OCI-M1 (cell line): ENCODE measurements around the gene TRMT61A.

Source experiments
- DNase-seq: peaks from one replicate; lab custom pipeline; 2025; lab: John Stamatoyannopoulos, UW

TRMT61A gene

DNA sequence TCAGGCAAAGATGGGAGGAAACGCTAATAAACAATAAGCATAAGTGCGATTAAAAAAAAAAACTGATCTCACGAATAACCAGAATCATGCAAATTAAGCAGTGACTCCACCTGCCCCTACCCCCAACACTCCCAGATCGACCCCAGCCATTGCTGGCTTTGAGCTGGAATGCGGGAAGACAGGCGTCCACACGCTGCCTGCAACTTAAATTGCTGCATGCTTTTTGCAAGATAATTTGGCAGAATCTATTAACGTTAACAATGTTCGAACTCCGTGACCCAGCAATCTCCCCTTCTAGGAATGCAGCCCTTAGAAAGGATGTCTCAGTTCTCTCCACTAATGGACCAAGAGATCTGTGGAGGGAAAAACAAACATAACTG lies 5.4 kb upstream of the TRMT61A start:
- DNase-seq, result no peak

DNA sequence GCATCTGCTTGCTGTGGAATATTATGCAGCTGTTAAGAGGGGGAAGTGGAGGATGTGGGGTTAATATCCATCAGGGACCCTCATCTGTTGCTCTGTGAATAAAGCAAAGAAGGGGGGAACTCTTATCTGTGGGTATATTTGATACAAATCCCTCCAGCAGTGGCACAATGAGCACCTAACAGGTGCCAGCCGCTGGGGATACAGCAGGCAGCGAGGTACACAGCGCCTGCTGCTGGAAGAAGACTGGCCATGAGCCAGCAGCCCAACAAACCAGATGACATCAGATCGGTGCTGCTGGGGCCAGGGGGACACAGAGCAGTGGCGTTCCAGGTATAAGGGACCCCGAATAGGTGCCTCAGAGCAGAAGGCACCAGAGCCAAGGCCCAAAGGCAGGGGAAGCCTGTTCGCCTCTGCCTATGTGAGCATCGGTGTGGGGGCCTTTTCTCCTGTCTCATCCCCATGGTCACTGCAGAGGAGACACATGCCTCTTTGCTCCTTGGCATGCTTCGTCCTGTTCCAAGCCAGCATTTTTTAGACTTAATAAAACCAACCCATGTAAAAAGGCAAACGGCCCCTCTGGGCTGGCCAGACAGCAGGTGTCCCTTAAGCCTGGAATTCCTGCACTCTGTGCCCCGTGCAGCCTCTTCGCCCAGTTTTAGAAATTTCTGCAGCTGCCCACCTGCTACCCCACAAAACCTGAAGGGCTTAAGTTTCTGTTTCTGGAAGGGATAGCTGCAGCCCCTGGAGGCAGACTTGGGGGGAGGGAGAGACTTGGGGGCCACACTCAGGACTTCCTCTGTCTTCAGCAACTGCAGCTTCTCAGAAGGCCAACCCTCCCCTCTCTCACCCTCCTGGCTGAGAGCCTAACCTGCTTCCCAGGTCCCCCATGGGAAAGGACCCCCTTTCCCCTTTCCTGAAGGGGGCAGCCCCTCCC lies 4.7 kb upstream of the TRMT61A start:
- no peak for DNase-seq

DNA sequence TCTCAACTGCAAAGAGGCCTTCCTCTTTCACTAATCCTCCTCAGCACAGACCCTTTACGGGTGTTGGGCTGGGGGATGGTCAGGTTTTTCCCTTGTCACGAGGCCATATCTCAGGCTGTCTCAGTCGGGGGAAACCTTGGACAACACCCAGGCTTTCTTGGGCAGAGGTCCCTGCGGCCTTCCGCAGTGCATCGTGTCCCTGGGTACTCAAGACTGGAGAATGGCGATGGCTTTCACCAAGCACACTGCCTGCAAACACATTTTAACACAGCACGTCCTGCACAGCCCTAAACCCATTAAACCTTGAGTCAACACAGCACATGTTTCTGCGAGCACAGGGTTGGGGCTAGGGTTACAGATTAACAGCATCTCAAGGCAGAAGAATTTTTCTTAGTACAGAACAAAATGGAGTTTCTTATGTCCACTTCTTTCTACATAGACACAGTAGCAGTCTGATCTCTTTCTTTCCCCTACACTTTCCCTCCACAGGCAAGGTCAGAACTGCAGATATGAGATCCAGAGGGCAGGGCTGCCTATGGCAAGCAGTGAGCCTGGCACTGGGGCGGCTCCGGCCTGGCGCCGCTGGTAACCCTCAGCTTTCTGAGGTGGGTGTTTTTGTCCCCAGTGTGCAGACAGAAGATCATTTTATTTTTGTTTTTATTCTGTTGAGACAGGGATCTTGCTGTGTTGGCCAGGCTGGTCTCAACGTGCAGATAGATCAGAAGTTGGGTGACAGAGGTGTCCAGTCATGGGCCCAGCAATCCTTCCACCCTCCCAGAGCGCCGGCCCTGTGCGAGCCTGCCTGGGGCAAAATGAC lies 3.4 kb upstream of the TRMT61A start:
- DNase-seq, result peak; percentile 32

DNA sequence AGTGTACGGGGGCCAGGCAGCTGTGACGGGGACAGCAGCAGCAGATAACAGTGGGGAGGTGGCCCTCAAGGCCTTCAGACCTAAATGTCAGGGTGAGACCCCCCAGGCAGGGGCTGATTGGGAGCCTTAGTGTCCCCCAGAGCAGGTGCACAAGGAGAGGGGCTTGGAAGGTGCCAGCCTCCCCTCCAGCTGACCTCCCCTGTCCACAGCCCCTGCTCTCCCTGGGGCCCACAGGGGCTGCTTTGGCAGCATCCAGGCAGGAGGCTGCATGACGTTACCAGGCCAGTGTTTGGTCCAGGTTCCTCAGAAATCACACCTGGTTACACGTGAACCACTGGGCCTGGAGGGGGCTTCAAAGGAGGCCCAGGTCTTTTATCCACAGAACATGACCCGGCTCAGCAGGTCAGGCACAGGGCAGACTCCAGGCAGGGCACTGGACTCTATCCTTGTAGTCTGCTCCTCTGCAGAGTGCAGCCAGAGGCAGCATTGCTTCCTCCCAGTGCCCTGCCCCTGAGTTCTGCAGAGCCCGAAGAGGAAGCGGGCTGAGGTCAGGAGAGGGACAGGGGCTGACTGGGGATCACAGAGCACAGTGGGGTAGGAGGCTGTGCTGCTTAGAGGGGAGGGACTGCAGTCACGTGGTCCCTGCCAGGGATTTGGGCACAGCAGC lies 2.6 kb upstream of the TRMT61A start:
- no peak for DNase-seq

DNA sequence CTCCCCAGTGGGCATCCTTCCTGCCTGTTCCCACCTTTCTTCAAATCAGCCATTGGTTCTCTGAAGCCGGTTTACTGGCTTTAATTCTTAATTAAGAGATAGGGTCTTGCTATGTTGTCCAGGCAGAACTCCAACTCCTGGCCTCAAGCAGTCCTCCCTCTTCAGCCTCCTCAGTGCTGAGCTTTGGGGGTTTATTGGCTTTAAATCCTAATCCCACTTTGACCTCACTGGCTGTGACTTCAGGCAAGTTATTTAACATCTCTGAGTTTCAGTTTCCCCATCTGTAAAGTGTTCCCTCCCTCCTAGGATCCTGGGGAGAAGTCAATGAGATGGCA lies 2.1 kb upstream of the TRMT61A start:
- no peak for DNase-seq

DNA sequence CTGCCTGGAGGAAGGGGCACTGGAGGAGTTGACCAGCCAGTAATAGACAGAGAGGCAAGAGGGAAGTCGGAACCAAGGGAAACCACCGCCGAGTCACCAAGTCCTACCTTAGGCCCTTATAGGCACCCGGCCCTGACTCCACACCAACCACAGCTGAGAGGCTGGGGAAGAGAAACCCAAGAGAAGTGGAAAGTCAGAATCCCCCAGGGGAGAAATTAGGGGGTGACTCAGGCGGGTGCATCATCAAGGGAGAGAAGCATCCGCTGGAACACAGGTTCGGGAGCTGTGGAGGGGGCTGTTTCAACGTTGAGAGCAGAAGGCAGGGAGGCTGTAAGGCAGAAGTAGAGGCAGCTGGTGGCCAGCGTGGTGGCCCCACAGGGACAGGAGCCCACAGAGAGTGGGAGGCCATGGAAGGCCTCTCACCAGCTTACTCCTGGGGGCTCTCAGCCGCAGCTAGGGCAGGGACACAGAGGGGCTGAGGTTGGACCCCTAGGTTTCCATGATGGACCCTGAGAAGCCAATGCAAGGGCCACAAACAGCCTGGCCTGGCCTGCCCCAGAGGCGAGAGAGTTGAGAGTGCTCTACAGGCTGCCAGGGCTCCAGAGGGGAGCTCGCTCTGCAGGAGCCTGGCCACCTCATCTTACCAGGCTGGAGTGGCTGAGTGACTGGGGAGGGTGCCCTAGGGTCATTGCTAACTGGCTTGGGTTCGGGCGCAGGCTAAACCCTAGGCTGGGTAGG lies 1.4 kb upstream of the TRMT61A start:
- no peak for DNase-seq

DNA sequence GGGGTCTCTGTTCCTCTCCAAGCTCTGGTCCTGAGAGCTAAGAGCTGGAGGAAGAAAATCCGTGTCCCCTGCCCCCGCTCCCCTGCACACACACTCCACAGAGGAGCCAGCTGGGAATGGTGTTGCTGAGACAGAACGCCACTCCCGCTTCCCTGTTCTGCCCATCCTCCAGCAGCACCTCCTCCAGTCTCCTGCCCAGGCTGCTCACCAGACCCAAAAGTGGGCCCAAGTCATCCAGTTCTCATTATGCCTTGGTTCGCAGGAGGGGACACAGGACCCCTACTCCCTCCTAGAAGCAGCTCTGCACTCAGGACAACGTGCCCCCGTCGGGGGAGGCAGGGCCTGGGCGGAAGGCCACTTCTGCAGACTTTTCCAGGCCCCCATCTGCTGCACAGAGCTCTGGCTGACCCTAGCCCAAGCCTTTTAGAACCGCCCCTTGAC lies 830 bp upstream of the TRMT61A start:
- no peak for DNase-seq

DNA sequence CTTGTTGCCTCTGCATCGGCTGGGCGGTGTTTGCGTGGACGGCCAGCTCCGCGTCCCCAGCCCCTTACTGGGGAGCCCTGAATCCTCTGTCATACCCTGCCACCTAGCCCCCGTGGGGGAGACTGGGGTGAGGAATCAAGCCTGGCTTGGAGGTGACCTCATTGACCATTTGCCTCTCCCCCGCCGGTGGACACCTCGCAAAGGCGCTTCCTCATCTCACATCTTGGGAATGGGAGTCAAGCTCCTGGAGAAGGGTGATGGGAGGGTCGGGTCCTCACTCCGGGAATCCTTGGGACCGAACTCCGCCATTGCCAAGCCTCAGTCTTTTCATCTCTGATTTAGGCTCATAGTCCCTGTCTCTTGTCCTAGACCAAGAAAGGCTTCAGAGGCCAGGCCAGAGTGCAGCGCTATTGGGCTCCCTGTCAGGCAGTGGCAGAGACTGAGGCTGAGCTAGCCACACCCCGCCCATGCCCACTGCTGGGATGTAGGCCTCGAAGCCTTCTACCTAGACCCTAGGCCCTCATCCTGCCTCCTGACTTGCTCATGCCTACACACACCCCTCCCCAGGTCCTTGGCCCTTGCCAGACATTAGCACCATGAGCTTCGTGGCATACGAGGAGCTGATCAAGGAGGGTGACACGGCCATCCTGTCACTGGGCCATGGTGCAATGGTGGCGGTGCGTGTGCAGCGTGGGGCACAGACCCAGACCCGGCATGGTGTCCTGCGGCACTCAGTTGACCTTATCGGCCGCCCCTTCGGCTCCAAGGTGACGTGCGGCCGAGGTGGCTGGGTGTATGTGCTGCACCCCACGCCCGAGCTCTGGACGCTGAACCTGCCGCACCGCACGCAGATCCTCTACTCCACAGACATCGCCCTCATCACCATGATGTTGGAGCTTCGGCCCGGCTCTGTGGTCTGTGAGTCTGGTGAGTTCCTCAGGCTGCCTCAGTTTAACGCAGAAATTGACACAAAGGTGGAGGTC lies 678 bp downstream of the TRMT61A start:
- DNase-seq, result no peak

DNA sequence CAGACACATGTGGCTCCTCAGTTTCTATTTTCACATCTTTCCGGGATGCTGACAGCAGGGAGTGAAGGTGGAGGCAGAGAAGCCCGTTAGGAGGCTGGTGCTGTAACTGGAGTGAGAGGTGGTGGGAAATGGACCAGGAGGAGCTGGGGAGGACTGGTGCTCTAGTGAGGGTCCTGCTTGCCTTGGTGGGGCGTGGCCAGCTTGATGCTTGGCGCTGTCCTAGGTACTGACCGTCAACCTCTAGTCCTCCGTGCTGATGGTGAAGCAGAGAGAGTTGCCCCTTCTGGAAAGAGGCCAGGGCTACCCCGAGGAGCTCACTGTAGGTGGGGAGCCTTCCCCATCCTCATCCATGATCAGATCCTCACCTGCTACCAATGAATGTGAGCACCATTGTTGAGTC lies 1.4 kb downstream of the TRMT61A start:
- no peak for DNase-seq

DNA sequence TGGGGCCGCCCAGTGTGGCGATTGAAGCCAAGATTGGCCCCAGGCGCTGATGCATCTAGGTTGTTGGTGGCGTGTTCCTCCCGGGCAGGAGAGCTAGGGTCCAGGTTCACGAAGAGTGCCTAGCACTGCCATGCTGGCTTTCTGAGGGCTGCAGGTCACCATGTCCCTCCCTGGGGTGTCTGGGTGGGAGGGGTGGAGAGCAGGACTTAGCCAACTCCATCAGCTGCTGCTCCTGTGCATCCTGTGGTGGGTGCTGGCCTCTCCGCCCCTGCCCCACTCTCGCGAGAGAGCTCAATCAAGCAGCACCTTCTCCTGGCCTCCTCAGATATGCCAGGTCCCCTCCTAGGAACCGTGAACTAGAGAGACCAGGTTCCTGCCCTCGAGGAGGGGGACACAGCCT lies 1.8 kb downstream of the TRMT61A start:
- no peak for DNase-seq

DNA sequence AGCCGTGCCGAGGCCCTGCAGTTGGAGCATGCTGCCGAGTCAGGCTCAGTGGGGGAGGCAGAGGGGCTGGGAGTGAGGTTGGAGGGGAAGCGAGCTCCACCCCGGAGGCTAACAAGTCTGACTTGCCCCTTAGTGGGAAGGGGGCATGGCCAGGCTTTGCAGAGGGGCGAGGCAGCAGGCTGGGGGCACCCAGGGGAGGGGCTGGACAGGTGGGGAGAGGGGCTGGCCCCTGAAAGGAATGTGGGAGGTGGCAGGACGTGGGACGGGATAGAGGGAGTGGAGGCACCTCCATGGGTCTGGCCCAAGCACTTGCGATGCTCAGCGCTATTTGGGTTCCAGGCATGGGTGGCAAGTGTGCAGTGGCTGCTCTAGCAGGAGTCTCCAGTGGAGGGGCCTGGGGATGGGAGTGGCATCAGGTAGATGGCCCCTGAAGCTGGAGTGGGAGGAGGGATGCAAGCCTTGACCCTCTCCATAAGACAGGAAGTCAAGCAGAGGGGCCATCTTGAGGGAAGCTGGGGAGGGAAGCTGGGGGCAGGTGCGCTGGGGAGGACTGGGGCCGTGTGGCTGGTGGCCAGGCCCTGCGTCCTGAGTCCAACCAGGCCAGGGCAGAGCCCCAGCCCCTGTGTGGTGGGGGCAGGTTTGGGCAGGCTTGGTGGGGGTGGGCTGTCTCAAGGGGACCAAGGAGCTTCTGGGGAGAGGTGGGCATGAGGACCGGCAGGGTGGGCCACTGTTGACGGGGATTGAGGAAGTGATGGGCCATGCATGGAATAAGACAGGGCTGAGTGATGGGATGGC lies 2.6 kb downstream of the TRMT61A start:
- no peak for DNase-seq

DNA sequence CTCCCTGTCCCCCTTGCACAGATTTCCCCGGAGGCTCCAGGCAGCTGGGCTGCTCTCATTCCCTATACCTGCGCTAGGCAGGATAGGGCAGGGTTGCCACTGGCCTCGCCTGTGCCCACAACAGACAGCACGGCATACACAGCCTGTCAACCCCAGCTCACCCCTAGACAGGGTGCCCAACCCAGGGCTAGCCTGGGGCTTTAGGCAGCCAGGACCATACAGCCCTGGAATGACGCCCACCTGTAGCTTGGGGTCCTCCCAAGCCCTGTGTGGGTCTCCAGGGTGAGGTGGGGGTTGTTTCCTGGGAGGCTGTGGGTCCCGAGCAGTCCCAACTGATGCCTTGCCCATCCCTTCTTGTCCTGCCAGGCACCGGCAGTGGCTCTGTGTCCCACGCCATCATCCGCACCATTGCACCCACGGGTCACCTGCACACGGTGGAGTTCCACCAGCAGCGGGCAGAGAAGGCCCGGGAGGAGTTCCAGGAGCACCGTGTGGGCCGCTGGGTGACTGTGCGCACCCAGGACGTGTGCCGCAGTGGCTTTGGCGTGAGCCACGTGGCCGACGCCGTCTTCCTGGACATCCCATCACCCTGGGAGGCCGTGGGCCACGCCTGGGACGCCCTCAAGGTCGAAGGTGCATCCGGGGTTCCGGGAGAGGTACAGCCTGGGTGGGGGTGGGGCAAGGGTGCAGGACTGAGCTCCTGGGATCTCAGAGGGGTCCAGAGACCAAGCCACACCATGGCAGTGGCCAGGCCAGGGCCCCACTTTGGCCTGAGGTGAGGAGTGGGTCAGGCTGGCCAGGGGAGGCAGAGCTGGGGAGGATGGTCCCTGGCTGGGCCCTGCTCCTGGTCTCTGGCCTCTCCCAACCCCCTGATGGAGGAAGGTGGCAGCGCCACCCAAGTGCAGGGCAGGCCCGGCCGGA lies 3.5 kb downstream of the TRMT61A start:
- DNase-seq, result no peak

DNA sequence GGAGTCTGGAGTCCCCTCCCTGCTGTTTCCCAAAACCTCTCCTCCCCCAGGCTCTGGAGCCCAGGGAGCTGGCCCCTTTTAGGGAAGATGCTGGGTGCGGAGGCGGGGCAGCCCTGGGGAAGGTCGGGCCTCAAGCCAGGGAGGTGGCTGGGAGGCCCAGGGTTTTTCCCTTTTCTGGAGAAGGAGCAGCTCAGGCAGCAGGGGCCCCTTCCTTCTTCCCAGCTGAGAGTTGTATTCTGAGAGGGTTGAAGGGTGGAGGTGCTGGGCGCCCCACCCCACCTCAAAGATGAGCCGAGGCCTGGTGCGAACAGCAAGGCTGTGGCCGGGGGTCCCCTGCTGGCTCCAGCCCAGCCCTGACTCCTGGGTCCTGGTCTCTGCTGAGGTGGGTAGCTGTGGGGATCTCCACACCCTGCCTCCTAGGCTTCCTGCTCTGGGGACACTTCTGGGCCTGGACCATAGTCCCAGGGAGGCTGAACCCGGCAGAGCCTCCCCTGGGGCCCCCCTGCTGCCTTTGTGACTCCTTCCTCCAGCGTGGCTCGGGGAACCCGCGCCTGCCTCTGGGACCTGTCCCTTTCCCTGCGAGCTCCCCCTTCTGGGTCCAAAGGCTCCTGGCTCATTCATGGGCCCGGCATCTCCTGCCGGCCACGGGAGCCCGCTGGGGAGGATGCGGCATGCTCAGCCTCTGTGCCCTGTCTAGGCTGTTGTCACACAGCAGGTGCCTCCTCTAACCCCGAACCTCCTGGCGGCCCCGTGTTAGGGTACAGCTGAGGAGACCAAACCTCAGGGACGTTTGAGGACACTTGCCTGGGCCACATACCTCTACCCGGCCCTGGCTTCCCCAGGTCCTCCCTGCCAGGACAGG lies 4.4 kb downstream of the TRMT61A start:
- no peak for DNase-seq

DNA sequence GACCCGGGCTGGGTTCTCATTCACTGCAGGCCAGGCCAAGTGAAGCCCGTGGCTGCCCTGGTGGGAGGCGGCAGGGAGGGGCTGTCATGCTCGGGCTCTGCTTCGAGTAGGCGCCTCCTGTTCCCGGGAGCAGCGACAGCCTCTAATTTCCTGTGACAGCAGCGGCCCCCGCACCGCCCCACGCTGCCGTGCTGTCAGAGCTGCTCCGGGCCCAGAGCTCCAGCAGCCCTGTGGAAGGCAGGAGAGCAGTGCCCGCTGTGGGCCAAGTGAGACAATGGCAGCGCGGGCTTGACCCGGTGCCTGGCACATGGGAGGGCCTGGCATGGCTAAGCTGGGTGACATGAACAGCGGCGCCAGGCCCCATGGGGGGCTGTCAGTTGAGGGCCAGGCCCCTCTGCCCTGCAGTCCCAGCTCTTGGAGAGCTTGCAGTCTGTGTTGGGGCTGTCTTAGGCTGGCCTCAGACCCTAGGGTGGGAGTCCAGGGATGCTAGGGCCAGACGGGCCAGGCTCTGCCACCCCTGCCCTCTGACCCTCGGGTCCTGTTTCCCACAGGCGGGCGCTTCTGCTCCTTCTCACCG lies 5.1 kb downstream of the TRMT61A start:
- no peak for DNase-seq

DNA sequence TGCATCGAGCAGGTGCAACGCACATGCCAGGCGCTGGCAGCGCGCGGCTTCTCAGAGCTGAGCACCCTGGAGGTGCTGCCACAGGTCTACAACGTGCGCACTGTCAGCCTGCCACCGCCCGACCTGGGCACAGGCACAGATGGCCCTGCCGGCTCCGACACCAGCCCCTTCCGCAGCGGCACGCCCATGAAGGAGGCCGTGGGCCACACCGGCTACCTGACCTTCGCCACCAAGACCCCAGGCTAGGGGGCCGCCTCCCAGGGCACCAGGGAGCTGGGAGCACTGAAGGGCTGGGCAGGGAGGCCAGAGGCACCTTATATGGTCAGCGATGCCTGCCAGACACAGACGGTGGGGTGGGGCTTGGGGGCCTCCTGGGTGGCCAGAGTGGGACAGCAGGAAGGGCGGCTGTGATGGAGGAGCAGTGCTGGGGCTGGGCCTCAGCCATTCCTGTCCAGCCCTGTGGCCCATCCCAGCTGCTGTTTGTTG lies 5.6 kb downstream of the TRMT61A start:
- no peak for DNase-seq

DNA sequence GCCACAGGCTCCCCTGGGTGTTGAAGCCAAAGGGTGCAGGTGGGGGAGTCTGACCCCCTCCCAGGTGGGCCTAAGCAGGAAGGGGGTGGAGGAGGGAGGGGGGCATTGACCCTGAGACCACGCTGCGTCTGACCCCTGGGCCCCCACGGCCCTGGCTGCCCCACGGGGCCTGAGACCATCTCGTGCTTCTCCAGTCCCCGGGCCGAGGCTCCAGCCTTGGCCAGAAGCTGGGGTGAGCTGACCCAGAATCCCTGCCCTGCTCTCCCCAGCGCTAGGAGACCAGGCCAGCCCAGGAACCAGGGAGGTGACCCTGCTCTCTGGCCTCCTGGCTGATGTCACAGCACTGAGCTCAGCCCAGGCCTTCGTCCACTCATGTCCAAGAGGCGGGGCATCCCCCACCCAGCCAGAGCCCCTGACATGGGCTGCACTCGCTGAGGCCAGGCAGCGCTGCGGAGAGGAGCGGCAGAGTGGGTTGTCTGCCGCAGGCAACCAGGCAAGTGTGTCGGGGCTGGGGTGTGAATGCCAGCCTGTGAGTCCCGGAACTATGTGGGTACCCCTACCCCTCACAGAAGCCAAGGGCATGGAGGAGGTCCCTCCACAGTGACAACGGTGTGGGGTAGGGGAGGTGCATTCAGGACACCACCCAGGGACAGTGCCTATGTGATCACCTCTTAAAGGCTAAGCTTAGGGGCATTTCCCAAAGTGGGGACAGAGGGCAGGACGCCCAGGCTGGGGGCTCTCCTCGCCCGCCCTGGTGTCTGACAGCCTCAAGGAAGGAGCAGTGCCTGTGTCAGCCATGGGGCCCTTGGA lies 6.3 kb downstream of the TRMT61A start:
- no peak for DNase-seq
